ENCODE measurements around the gene NFIX.

DNA sequence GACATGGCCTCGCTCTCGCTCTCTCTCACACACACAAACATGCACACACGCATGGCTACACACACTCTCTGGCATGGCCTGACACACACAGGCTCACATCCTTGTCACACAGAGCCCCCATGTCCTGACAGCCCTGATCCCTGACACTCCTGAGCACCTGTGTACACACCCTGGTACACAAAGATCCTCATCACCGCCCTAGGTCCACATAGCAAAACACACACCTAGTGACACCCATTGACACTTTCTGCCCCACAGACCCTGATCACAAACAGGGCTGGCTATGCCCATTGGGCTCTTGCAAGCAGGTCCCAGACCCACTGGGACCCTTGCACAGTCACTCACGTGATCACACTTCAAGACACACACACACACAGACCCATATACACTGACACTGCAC is 4.0 kb upstream of the NFIX start:
- no peak for TF ChIP-seq CTCF (IDR thresholded peaks at IDR 0.05)
- TF ChIP-seq POLR2A (IDR thresholded peaks at IDR 0.05): no peak
- TF ChIP-seq EP300 (IDR thresholded peaks at IDR 0.05): no peak

Data from ovary (tissue), 3 donors.